NCI-H187 treated with DMSO at 0.1 percent for 48 hours (cell line): ENCODE measurements around the gene MT4.

Experiments used
- DNase-seq: peaks from one replicate; lab custom pipeline; 2025; lab: John Stamatoyannopoulos, UW

The MT4 gene

DNA sequence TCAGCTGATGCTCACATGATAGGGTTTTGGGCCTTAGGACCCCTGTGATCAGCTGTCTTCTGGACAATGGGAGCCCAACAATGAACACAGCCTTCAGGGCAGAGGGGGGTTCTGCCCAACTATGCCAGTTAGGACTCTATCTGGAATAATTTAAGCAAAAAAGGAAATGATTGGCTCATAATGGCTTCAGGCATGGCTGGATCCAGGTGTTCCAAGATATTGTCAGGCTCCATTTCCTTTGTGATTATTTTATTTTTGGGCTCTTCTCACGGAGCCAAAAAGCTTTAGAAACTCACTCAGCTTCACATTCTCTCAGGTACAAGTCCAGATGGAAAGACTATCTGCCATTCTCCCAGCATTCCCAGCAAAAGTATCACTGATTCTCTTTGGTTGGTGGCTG, 40.6 kb downstream of the MT4 start:
- no peak for DNase-seq

DNA sequence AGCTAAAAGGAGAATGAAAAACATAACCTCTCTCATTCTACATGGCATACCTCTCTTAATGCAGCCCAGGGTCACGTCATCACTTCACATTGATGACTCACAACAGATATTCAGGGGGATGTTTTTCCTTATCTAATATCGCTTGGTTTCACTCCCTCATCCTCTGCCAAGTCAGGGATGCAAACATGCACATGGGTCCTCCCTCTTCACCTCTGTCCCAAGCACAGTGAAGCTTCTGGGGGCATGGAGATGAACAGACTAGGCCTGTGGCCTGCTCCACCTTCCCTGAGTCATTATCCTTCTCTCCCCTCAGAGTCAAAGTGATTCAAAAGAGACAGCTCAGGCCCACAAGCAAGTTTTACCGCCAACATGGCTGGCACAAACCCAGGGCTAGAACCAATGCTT, 41.2 kb downstream of the MT4 start:
- DNase-seq, result no peak

DNA sequence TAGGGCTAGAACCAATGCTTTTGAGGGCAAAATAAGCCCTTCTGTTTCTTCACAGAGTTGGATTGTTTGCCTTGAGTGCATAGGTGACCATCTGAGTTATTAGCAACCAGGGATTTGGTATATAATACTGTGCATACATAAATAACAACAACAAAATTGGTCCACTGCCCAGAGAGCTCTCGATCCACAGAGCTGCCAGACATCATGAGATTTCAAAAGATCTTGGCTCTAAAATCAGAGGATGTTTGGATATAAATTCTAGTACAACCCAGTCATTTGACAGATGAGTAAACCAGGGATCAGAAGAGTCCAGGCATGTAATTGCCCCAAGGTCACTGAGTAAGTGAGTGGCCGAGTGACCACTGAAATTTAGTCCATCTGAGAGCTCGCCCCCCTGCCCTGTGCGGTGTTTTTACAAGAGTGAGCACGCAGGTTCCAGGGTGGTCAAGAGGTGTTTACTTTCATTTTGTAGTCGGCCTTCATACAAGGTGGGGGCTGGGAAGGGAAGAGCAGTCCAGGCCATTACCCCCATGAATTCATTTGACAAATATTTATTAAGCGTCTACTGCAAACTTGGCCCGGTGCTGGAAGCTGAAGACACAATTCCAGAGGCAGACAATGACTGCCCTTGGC, 41.7 kb downstream of the MT4 start:
- DNase-seq, result no peak

DNA sequence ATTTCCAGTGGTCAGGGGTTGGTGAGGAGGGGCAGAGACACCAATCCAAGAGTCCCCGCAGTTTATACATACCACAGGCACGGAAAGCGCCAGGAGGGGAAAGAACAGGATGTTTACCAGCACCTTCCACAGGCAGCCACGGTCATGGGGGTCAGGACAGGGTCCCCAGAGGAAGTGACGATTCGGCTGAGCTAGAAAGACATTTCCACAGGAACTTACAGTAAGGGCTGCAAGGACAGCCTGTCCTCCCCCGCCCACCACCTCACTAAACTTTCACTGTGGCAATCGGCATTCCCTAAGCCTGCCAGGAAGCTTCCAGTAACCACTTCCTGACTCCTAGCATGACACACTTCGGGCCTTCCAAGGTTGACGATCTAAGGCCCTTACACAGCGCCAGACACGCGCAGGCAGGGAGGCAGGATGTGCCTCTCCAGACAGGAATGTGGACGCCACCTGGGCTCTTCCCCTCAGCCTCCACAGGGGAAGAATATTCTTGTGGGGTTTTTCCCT, 42.3 kb downstream of the MT4 start:
- no peak for DNase-seq

DNA sequence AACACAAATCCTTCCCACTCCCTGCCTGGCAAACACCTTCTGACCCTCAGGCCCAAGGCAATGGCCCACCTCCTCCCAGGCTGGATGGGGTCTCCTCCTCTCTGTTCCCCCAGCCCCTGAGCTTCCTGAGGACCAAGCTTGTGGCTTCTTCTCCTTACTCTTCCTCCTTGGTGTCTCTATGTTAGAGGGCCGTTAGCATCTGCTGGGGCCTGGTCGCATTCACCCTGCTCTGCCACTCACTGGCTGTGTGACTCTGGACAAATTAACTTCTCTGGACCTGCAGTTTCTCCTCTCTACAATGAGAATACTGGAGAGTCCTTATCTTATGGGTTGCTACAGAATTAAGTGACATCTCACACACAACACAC, 42.8 kb downstream of the MT4 start:
- no peak for DNase-seq

DNA sequence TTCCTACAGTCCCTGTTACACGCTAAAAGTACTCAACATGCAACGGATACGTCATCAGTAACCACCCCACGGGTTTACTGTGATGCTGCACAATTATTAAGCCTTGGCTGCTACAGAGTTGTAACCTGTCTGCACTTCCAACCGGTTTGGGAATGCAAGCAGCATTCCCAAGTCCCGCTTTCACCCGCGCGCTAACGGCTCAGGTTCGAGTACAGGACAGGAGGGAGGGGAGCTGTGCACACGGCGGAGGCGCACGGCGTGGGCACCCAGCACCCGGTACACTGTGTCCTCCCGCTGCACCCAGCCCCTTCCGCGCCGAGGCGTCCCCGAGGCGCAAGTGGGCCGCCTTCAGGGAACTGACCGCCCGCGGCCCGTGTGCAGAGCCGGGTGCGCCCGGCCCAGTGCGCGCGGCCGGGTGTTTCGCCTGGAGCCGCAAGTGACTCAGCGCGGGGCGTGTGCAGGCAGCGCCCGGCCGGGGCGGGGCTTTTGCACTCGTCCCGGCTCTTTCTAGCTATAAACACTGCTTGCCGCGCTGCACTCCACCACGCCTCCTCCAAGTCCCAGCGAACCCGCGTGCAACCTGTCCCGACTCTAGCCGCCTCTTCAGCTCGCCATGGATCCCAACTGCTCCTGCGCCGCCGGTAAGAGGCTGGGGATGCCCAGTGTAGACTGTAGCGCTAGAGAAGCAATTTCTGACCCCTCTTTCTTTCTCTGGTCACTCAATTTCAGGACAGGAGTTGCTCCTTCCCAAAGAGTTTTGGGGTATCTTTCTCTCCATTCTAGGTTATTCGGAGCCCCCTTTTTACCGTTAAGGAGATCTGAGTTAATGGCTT, 43.4 kb downstream of the MT4 start, which contains the start of gene MT2A:
Gene MT2A, plus strand, starts transcription at position 542 of the 833 bp plus-strand sequence. Its CDS starts 72 bp downstream, at position 614.
- DNase-seq, result peak; percentile 21

DNA sequence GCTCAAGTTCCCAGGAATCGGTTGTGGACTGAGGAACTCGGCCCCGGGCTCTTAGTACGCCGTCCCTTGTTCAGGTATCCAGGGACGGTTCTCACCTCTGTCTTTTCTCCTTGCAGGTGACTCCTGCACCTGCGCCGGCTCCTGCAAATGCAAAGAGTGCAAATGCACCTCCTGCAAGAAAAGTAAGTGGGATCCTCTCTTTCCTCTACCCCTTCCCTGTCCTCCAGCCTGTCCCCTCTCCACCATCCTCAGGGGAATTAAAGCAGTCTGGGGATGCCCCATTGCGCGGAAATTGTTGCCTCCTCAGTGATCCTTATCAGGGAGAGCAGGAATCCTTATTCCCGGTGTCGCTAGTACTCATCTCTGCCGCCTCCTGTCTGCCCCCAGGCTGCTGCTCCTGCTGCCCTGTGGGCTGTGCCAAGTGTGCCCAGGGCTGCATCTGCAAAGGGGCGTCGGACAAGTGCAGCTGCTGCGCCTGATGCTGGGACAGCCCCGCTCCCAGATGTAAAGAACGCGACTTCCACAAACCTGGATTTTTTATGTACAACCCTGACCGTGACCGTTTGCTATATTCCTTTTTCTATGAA, 44.1 kb downstream of the MT4 start:
- DNase-seq, result no peak

DNA sequence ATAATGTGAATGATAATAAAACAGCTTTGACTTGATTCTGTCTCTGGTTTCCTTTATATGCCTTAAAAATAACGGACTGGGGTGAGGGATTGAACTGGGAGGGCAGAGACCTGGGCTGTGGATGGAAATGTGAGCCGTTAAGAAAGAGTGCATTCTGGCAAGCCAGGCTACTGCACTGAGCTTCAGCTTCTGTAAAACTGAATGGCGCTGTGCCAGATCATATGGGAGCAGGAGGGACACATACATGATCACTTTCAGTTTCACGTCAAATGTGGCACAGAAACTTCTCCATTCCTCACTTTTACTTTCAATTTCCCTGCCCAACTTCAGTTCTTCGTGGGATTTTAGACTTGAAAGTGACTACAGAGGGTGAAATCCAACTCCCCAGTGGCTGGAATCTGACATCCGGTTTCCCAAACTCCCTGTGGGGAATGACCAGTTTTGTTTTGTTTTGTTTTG, 44.6 kb downstream of the MT4 start:
- no peak for DNase-seq

DNA sequence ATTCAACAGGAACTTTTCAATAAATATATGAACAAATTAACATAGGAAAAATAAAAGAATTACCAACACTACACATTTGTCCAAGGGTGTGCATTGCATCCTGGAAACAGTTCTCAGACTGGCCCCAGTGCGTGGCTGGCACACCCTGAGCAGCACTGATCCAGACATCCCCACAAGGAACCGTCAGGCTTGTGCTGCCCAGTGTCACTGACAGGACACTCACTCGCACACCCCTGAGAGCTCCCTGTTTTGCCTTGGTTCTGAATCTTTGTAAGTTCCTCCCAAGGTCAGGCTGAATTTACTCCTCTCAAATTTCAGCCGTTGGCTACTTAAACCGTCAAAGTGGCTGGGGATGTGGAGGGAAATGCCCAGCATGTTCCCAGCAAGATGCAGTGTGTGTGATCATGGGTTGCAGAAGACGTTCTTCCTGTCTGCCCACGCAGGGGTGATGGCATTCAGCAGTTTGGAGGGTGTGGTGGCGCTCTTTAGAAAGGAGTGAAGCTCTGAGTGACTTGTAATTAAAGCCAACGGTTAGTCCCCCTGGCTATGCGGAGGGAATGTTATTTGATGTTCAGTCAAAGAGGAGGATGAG, 45.2 kb downstream of the MT4 start:
- DNase-seq, result no peak

DNA sequence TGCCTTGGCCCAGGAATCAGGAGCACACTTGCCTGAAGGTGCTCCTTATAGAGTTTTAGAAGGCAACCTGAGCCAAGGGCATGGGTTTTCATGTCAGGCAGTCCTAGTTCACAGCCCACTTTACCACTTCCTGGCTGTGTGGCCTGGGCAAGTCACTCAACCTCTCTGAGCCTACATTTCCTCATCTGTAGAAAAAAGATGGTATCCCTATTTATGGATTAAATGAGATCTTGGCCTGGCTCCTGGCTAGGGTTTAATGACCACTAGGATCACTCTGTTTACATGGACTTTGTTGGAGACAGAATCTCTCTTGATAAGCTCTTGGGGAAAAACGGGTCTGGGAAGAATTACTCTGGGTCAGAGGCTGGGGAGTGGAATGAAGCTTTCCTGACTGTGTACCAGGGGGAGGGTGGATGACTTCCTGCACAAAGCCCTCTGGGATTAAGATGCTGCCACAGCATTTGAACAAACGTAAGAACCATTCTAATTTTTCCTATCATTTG, 45.8 kb downstream of the MT4 start:
- no peak for DNase-seq

DNA sequence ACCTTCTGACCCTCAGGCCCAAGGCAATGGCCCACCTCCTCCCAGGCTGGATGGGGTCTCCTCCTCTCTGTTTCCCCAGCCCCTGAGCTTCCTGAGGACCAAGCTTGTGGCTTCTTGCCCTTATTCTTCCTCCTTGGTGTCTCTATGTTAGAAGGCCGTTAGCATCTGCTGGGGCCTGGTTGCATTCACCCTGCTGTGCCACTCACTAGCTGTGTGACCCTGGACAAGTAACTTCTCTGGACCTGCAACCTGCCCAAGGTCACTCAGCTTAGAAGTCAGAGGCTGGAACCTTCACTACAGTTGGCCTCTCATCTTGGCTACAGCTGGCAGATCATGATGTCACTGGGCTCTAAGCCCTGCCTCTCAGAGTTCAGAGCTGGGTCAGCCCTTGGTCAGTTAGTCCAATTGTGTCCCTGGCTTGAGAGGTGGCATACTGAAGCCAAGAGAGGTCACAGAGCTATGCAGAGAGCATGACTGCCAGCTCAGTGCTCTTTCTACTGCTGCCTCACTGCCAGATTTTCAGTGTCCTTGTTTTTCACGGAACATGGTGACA, 46.5 kb downstream of the MT4 start:
- DNase-seq, result no peak

DNA sequence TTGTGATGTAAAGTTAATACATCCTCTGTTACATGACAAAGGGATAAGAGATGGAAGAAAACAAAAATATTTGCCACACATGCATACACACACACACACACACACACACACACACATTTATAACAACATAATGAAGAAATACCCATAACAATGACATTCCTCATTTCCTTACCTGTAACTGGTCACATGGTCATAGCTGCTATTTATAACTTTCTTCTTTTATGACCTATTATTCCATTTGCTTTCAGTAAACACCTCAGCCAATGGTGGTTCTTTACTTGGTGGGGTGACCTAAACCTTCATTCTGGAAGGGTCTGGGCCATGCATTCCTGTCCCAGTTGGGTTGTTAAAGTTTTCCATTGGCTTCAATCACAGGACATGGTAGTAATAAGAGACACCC, 48.8 kb downstream of the MT4 start:
- DNase-seq, result no peak

DNA sequence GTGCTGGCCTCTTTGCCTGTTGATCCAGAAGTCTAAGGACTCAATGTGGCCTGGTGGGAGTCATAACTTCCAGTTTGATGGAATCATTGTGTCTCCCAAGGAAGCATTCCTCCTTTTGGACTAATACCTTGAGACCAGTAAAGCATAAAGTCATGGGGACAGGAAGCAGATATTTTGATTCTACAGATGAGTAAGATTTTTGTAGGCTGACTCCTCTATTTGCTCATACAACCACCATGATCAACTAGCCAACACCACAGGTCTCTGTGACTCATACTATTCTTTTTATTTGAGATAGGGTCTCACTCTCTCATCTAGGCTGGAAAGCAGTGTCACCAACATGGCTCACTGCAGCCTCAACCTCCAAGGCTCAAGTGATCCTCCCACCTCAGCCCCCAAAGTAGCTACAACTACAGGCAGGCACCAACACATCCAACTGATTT, 49.7 kb downstream of the MT4 start:
- no peak for DNase-seq

DNA sequence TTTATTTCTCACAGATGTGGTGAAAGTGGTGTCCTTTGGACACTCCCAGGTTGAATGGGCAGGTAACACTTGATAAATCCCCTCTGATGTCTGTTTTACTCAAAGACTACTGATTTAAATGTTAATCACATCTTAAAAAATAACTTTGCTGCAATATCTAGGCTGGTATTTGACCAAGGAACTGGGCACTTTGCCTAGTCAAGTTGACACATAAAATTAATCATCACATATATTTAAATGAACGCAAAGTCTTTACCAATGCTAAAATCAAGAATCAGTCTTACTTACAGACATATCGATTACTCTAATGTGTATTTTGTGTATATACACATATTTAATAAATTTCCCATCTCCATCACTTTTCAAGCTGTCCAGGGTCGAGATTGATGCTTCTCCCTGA, 50.5 kb downstream of the MT4 start:
- DNase-seq, result no peak

DNA sequence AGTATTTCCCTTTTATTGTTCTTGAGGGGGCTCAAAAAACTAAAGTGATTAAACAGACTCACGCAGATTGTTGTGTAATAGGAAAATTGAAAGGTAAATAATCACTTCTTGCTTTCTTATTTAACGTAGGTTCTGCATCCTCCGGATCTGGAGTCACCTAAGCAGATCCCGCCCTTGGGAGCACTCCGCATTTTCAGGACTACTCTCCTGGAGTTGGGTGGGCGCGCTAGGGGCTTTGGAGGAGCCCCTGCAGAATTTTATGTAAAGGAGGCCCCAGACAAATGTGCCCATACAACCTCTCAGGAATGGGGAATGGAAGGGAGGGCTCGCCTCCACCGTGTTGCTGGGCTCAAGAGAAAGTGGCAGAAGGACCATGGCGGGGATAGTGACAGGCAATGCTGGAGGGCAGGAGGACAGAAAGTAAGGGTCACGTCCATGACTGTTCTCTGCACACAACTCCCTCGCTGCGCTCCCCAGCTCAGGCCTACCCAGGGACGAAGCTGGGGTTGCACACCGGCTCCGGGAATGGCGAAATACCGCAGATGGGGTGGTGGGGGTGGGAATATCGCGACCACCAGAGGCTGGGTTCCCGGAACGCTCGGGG, 51.8 kb downstream of the MT4 start:
- no peak for DNase-seq

DNA sequence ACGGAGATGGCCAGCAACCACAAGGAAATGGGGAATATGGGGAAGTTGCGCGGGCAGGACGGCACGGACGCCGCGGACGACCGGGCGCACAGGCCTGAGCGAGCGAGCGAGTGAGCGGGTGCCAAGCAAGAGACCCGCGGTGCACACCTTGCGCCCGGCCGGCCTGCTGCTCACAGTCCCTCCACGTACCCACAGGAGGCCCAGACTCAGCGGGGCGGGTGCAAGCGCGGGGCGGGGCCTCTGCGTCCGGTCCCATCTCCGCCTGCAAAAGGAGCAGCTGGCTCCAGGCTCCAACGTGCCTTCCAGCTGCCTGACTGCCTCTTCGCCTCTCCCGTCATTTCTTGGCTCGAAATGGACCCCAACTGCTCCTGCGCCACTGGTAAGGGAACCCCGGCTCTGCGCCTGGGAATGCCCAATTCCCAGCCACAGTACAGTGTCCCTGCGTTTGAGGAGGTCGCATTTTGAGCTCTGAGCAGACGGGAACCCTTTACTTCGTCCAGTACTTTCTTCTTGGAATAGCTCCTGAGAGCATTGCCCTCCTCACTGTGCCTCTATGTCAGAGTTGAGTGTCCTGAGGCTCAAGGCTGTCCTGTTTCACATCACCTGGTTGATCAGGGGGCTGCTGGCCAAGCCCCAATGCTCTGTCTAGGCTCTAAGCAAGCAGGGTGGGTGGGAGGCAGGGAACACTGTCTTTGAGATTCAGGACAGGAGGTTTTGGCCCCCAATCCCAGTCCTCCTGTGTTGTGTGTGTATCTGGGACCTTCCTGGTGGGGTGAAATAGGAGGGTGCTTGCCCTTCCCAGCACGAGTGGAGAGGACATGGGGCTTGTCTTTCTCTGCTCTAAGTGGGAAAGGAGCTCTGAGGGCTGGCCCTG, 52.6 kb downstream of the MT4 start:
- no peak for DNase-seq

DNA sequence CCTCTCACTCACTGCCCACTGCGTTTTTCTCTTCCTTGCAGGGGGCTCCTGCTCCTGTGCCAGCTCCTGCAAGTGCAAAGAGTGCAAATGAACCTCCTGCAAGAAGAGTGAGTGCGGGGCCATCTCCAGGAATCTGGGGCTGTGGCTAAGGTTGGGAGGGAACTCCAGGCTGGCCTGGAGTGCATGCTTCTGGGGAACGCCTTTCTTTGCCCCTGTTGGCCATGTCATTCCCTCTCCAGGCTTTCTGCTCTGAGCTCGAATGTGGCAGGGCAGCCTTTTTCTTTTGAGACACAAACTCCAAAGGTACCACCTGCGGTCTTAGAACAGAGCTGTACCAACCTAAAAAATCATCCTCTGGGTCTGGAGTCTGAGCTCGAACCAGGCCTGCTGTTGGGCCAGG, 53.3 kb downstream of the MT4 start:
- no peak for DNase-seq
